Mesothelial cell of epicardium (in vitro differentiated cells): ENCODE results near the gene SERPINB10. TPM values are rescaled to one million over a fixed set of nuclear protein-coding genes. Genes with fewer than 3 reads are reported as not detected.

Experiments
- DNase-seq, 2 experiments: peaks; one replicate each; pipeline ENCODE4 v3.0.0; 2021; ENCODE audit warnings: low spot score in 2 of 2; ENCODE audit not compliant: unreplicated experiment in 2 of 2
- H3K27ac Mint-ChIP-seq: 2 replicates; pipeline ENCODE4 v1.8.0; 2021; ENCODE audit warnings: mixed read lengths
- H3K27me3 Mint-ChIP-seq: 2 replicates; pipeline ENCODE4 v1.8.0; 2021; ENCODE audit warnings: low read depth, mixed read lengths
- H3K36me3 Mint-ChIP-seq: 2 replicates; pipeline ENCODE4 v1.8.0; 2021; ENCODE audit warnings: mixed read lengths
- H3K4me1 Mint-ChIP-seq: 2 replicates; pipeline ENCODE4 v1.8.0; 2021; ENCODE audit warnings: mixed read lengths
- H3K4me3 Mint-ChIP-seq: 2 replicates; pipeline ENCODE4 v1.8.0; 2021; ENCODE audit warnings: mild to moderate bottlenecking, moderate library complexity, mixed read lengths
- H3K9me3 Mint-ChIP-seq: 2 replicates; pipeline ENCODE4 v1.8.0; 2021; ENCODE audit warnings: mixed read lengths
- CTCF ChIP-seq: fragments of 200-600 bp; sonication (generic); IDR thresholded peaks from one replicate; pipeline ENCODE4 v1.5.0; 2021; ENCODE audit warnings: antibody characterized with exemption; ENCODE audit not compliant: unreplicated experiment
- total RNA-seq: library from RNA; stranded (reverse); gene quantifications from 3 replicates; pipeline ENCODE4 v1.2.1, GENCODE V29; 2021

Gene SERPINB10
- total RNA-seq, 1 donor from 2014 or later, result not detected

- Mint-ChIP-seq H3K27me3 (no peaks in the 10 kb centered on the region), H3K27ac (no peak overlapping the region), H3K4me3 (no peak overlapping the region), H3K9me3 (no peaks in the 10 kb centered on the region), H3K36me3 (no peaks in the 10 kb centered on the region), H3K4me1 (peaks cover 15% of the 10 kb centered on the region)
- no peak for DNase-seq
- no peak for TF ChIP-seq CTCF
Measured at GRCh38 chr18:63965716-63966330, 58.1 kb downstream of the SERPINB10 start.

- Mint-ChIP-seq H3K4me1 (peaks cover 28% of the 10 kb centered on the region), H3K36me3 (no peaks in the 10 kb centered on the region), H3K27me3 (no peaks in the 10 kb centered on the region), H3K27ac (peak within 1 kb of the TSS; percentile 98), H3K9me3 (peaks cover 3% of the 10 kb centered on the region), H3K4me3 (peak within 1 kb of the TSS; percentile 90)
- peak; percentile 84 to 96 for DNase-seq
- no peak for TF ChIP-seq CTCF
Measured at GRCh38 chr18:63969942-63970808, 62.4 kb downstream of the SERPINB10 start, which contains the start of gene SERPINB8. TSS of gene SERPINB8 (plus strand) at chr18:63970081. CDS start at chr18:63978309, 8,228 bp downstream.

GRCh38 chr18:63970809-63971205 is 63.0 kb downstream of the SERPINB10 start:
- Mint-ChIP-seq H3K4me1 (peaks cover 28% of the 10 kb centered on the region), H3K27ac (peak overlapping the region; percentile 98), H3K4me3 (peak overlapping the region; percentile 90), H3K27me3 (no peaks in the 10 kb centered on the region), H3K9me3 (peaks cover 3% of the 10 kb centered on the region), H3K36me3 (no peaks in the 10 kb centered on the region)
- TF ChIP-seq CTCF, result no peak
- peak; percentile 37 to 64 for DNase-seq

- Mint-ChIP-seq H3K27me3 (no peaks in the 10 kb centered on the region), H3K27ac (peak overlapping the region; percentile 98), H3K36me3 (no peaks in the 10 kb centered on the region), H3K9me3 (peaks cover 3% of the 10 kb centered on the region), H3K4me3 (peak overlapping the region; percentile 90), H3K4me1 (peaks cover 28% of the 10 kb centered on the region)
- DNase-seq, result no peak
- TF ChIP-seq CTCF, result no peak
Measured at GRCh38 chr18:63971320-63972001, 63.7 kb downstream of the SERPINB10 start.

- Mint-ChIP-seq H3K36me3 (no peaks in the 10 kb centered on the region), H3K4me1 (peaks cover 28% of the 10 kb centered on the region), H3K9me3 (peaks cover 3% of the 10 kb centered on the region), H3K4me3 (peak overlapping the region; percentile 90), H3K27ac (peak overlapping the region; percentile 98), H3K27me3 (no peaks in the 10 kb centered on the region)
- no peak for DNase-seq
- no peak for TF ChIP-seq CTCF
Measured at GRCh38 chr18:63972002-63972376, 64.2 kb downstream of the SERPINB10 start.
